Stimulated activated CD4-positive, alpha-beta T cell treated with anti-CD3 and anti-CD28 coated beads, Interleukin-4, amount 100 ng/mL, for 24 hours (primary cell): ENCODE data around the gene TCF4.

ENCODE experiments used
- DNase-seq: peaks from one replicate; pipeline ENCODE4 v3.0.0-alpha.2; 2020

The TCF4 gene

GRCh38 chr18:55403421-55403949, 184.5 kb downstream of the TCF4 start:
- no peak for DNase-seq

GRCh38 chr18:55402731-55403405, 185.1 kb downstream of the TCF4 start:
- no peak for DNase-seq

DNA sequence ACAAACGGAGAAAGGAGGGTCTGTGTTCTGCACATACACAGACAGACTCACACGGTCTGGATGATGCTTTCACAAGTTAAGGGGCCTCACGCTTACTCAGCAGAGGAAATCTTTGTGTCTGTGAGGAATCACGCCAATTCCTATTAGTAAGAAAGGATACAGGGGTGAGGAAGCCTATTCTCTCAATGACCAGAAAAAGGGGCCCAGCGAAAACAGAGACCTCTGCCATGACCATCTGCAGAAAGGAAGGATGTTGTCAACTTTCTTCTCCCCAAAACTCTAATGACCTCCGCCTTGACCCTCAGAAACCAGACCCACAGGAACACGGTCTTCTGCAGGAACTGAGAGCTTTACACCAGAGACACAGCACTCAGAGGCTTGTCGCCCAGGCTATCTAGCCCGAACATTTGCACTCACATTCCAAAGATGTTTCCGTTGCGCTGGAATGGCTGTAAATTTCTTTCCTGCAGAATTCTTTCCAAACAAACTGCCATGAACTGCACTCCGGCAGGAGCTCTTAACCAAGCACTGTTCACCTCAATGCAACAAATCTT, 186.3 kb downstream of the TCF4 start:
- DNase-seq: no peak

- no peak for DNase-seq
Observed at GRCh38 chr18:55400590-55401541, 187.1 kb downstream of the TCF4 start.

GRCh38 chr18:55400081-55400480, 187.9 kb downstream of the TCF4 start:
- no peak for DNase-seq

GRCh38 chr18:55398858-55399257, 189.1 kb downstream of the TCF4 start:
- no peak for DNase-seq

GRCh38 chr18:55396979-55397378, 191.0 kb downstream of the TCF4 start:
- DNase-seq: no peak

- DNase-seq: no peak
Observed at GRCh38 chr18:55396267-55396905, 191.6 kb downstream of the TCF4 start.

DNA sequence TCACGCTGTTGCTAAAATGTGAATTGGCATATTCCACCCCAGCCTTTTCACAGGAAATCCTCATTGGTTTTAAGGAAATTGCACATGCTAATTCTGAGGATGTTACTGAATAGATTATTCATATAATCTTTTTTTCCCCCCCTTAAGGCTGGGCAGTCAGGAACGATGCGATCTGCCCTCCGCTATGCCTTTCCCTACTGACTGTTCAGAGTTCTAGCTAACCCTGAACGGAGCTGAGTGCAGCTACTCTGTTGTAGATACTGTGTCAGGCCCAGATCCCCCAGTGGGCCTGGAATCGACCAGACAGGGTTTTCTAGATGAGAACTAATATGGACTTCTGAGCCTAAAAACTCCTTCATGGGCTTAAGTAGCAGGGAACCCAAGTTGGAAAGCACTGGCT, 192.2 kb downstream of the TCF4 start:
- DNase-seq: no peak

DNA sequence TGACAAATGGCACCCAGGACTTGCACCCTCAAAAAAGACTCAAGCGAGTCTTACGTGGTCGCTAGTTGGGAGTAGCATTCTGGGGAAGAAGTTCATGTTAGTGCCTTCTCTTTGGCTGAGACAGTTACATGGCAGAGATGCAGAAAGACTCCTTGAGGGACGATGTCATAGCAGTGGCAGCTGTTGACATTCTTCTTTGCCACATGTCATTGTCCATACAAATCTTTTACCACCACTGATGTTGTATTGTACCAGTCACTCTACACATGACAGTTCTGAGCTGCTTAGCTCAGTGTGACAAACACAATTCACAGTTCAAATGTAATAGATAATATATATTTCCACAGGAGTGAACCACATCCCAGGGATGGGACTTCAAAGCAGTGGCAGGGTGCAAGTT, 197.1 kb downstream of the TCF4 start:
- no peak for DNase-seq

DNA sequence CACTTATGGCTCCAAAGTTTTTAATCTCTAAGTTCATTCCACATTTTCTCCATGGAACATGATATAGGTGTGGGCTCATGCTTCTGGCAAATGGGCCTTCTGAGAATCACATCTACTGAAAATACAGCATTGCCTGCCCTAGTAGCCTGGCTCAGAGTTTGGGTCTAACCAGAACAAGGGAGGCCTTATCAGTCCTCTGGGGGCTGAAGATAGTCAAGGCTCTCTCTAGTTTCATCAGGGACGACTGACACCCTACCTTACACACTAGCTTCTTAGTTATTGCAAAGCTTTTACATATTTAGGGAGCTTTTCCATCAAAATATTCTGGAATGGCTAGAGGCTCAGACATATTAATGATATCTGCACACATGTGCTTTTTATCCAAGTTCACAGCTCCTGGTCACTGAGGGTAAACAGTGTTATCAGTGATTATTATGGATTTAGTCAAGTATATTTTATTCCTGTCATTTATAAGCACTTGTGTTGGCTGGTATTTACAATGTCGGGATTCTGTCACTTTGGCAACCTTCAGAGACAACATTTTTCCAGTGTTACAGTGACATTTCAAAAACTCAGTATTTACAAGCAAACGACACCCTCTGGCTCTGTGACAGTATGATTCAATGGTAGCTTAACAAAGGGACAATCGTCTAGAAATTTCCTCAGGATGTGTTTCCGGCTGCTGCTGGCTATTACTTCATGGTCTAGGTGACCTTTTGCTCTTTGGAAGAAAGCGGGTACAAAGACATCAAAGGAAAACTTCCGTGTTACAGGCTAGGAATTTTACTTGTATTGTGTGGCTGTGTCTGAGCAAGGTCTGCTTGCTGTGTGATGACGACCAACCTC, 200.6 kb downstream of the TCF4 start:
- no peak for DNase-seq

DNA sequence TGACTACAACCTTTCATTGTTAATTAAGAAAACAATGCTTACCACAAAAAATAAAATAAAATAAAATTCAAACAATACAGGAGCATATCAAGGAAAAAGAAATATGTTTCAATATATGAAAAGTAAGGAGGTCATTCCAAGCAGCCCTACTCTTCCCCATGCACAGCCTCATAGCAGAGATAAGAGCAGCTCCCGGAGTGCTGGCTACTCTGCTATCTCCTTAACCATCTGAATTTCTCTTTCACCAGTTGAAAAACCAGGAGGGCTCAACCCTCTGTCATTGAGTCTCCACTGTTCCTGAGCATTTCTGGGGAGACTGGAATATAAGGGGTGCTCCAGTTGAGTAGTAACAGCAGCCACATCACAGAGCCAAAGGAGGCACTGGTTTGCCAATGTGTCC, 201.4 kb downstream of the TCF4 start:
- no peak for DNase-seq

GRCh38 chr18:55385770-55386169, 202.2 kb downstream of the TCF4 start:
- no peak for DNase-seq

GRCh38 chr18:55384551-55385275, 203.3 kb downstream of the TCF4 start:
- DNase-seq: peak; percentile 4

DNA sequence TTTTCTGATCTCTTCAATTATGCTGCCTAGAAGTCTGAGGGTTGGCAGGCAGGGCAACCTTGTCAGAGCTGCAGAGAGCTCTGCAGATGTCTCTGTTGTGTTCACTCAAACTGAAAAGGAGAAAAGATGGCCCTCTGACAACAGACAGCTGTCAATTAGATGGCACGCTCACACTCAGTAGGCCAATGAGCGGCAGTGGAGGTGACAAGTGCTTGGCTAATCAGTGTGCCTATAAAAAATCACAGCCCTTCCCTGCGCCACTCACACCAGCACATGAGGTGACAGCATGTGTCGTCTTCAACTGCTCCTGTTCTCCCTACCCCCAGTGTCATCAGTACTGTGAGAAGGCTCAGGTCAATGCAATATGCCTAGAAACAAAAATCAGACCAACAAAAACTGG, 203.9 kb downstream of the TCF4 start:
- DNase-seq: no peak

DNA sequence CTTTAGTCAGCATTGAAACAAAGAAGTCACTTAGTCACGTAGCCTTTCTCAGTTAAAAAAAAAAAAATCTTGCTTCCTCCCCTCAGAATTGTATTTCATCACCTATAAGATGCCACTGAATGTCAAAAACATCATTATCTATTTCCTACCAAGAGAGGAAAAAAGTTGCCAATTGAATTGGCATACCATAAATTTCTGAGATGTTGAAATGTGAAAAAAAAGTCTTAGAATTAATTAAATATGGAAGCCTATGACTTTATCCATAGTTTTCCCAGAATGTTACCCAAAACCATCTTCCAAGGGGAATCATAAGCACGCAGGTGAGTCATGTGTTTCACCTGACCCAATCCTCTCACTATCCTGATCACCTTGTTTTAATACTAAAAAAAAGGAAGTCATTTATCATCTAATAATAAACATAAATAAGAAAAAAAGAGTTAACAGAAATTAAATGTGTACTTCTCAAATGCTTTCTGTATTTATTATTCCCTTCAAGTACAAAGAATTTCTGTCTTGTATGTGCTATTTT, 205.7 kb downstream of the TCF4 start:
- DNase-seq: no peak

- no peak for DNase-seq
Observed at GRCh38 chr18:55381277-55381676, 206.7 kb downstream of the TCF4 start.

DNA sequence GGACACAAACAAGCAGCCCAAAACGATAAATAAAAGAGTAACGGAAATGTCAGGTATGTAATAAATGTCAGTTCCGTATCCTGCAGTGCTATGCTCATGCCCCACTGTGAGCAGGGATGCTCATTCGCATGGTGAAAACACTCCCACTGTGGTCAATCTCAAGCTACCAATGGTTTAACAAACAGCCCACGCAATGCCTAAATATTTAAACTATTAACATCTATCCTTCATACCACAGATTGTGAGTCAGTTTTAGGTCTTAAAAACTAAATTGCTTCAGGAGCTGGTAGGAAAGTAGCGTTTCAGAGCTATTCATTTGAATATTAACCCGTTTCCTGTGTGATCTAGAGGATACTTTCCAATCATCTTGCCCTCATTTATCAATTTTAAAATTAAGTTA, 207.4 kb downstream of the TCF4 start:
- no peak for DNase-seq

- no peak for DNase-seq
Observed at GRCh38 chr18:55376387-55376786, 211.6 kb downstream of the TCF4 start.

DNA sequence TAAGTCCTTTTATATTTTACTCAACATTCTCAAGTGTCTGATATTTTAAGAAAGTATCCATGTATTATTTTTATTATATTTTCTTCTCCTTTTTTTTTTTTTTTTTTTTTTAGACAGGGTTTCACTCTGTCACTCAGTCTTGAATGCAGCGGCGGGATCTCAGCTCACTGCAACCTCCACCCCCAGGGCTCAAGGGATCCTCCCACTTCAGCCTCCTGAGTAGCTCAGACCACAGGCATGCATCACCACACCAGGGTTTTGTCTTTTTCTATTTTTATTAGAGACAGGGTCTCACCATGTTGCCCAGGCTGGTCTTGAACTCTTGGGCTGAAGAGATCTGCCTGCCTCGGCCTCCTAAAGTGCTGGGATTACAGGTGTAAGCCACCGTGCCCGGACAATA, 212.1 kb downstream of the TCF4 start:
- no peak for DNase-seq

GRCh38 chr18:55374741-55375140, 213.3 kb downstream of the TCF4 start:
- no peak for DNase-seq
